OCI-LY1 (cell line): ENCODE results near the gene KLHL2.
"Not testable (repeated sequence)": the region's sequence is repeated elsewhere in the genome, so short reads cannot be mapped to it uniquely, and the experiment has no call there.

ENCODE experiments used
- EZH2 ChIP-seq: fragments of 200-600 bp; sonication (generic), shearing (Covaris generic); IDR thresholded peaks from 2 replicates; pipeline ENCODE4 v1.8.0; 2017; ENCODE audit warnings: borderline replicate concordance, mixed run types, mild to moderate bottlenecking, antibody characterized with exemption, low read length, moderate library complexity, mixed read lengths
- TF ChIP-seq, protein P1 (sequence below): fragments of 200-600 bp; sonication (generic), shearing (Covaris generic); IDR thresholded peaks from 2 replicates; pipeline ENCODE4 v1.5.1; 2017; ENCODE audit warnings: mild to moderate bottlenecking, antibody characterized with exemption, low read length, moderate library complexity, mixed read lengths

DNA sequence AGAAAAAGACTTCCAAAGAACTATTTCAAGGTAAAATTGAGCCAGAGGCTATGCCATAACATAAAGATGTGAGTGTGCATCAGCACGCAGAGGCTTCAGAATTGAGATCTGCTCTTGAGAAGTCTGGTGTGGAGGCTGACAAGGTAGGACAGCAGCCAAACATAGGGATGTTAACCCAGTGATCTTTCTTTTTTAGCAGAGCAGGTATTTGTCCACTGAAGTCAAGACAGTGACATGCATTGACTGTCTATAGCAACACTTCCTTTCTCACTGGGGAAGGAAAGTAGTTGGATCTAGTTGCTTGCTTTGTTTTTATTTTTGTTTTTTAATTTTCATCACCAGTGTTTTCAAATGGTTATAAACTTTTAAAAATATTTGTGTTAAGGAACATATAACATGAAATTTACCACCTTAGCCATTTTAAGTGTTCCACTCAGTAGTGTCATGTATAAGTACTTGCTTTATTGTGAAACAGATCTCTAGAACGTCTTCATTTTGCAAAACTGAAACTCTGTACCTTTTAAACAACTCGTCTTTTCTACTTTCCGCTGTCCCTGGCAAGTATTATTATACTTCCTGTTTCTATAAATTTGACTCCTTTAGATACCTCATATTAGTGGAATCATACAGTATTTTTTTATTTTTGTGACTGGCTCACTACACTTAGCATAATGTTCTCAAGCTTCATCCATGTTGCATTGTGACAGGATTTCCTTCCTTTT lies 79.4 kb downstream of the KLHL2 start:
- TF ChIP-seq, protein P1, sequence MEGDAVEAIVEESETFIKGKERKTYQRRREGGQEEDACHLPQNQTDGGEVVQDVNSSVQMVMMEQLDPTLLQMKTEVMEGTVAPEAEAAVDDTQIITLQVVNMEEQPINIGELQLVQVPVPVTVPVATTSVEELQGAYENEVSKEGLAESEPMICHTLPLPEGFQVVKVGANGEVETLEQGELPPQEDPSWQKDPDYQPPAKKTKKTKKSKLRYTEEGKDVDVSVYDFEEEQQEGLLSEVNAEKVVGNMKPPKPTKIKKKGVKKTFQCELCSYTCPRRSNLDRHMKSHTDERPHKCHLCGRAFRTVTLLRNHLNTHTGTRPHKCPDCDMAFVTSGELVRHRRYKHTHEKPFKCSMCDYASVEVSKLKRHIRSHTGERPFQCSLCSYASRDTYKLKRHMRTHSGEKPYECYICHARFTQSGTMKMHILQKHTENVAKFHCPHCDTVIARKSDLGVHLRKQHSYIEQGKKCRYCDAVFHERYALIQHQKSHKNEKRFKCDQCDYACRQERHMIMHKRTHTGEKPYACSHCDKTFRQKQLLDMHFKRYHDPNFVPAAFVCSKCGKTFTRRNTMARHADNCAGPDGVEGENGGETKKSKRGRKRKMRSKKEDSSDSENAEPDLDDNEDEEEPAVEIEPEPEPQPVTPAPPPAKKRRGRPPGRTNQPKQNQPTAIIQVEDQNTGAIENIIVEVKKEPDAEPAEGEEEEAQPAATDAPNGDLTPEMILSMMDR, result not testable (repeated sequence)
- TF ChIP-seq EZH2, result not testable (repeated sequence)
